Fibroblast of lung (primary cell): Measurements from ENCODE around the gene OR4K17.

ENCODE experiments used
- EZH2 ChIP-seq: IDR thresholded peaks from 2 replicates; pipeline ENCODE4 v1.5.1; 2012; ENCODE audit warnings: low read length, control low read depth, mild to moderate bottlenecking; ENCODE audit errors: missing control alignments
- TF ChIP-seq, protein P1 (sequence below), 2 donors: IDR thresholded peaks in 1 of 2; conservative IDR thresholded peaks in 1 of 2; 1 replicate in 1 of 2; 2 replicates in 1 of 2; pipeline ENCODE4 v1.5.1; 2011 to 2012; ENCODE audit warnings: low read length in 2 of 2, control low read depth in 1 of 2, inconsistent platforms in 1 of 2, low read depth in 1 of 2, mild to moderate bottlenecking in 1 of 2

DNA sequence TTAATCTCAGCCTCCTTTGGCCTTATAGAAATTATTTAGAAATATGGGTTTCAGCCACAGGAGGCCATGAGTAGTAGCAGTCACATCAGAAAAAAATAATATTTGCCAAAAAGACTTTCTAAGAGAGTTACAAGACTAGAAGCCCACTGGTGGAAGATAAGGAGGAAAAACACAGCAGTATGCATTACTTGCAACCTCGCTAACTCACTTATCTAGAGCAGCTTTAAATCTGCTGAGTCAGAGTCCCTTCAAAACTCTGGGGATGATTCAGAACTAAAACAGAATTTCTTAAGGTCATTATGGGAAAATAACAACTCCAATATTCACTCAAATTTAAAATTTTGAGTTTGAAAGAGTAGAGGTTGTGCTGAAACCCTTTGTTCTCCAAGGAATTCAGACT, 6.2 kb downstream of the OR4K17 start:
- TF ChIP-seq, protein P1, sequence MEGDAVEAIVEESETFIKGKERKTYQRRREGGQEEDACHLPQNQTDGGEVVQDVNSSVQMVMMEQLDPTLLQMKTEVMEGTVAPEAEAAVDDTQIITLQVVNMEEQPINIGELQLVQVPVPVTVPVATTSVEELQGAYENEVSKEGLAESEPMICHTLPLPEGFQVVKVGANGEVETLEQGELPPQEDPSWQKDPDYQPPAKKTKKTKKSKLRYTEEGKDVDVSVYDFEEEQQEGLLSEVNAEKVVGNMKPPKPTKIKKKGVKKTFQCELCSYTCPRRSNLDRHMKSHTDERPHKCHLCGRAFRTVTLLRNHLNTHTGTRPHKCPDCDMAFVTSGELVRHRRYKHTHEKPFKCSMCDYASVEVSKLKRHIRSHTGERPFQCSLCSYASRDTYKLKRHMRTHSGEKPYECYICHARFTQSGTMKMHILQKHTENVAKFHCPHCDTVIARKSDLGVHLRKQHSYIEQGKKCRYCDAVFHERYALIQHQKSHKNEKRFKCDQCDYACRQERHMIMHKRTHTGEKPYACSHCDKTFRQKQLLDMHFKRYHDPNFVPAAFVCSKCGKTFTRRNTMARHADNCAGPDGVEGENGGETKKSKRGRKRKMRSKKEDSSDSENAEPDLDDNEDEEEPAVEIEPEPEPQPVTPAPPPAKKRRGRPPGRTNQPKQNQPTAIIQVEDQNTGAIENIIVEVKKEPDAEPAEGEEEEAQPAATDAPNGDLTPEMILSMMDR (conservative IDR thresholded peaks at IDR 0.05 in 1 of 2, IDR thresholded peaks at IDR 0.05 in 1 of 2; ENCODE audit: low read depth in 1 of 2, low read length in 2 of 2) = no peak
- no peak for TF ChIP-seq EZH2
